ENCODE data around the gene PGAP6.
A peak's percentile ranks its signal among the peaks of the same experiment; 100 is the strongest.
"Not testable (repeated sequence)": the region's sequence is repeated elsewhere in the genome, so short reads cannot be mapped to it uniquely, and the experiment has no call there.

The PGAP6 gene

GRCh38 chr16:378113-378820, 3.5 kb downstream of the PGAP6 start:
- not testable (repeated sequence) for DNase-seq

DNA sequence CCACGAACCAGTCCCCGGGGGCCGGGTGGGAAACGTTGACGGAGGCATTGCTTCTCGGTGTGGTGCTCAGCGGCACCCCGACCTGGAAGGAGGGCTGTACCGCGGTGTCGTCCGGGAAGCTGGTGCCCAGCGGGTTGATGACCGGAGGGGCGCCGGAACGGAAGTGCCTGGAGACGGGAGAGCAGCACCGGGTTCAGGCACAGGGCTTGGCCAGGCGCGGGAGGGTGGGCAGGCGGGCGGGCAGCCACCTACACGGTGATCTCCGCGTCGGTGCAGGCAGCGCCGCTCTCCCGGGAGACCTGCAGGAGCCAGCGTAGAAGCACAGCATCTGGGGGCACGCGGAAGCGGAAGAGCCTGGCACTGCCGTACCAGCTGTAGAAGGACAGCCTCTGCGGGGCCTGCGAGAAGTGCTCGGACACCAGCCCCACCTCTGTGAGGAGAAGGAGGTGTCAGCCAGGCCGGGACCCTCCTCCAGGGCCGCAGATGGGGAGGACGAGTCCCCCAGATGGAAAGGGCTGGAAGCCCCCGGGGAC, 4.3 kb downstream of the PGAP6 start:
- no peak for DNase-seq

DNA sequence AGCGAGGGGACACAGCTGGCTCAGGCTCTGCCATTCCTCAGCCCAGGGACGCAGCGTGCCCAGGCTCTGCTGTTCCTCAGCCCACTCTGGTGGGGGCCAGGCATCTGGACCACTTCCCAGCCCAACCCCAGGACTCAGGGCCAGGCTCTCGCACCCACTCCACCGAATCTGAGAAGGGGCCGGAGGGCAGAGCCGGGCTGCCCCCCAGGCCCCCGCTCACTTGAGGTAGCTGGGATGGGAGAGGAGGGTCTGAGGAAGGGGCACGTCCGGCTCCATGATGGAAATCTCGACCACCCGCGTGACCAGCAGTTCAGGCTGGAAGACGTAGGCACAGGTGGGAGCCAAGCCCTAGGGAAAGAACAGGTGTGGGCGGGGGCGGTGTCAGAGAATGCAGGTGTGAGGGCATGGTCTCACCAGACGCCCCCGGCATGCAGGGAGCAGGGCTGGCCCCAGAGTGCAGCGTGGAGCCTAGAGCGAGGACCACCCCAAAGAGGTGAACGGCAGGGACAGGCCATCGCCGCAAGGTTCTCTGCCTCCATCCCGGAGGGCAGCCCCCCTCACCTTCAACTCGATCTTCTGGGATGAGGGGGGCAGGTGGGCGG, 4.9 kb downstream of the PGAP6 start:
- no peak for DNase-seq

GRCh38 chr16:375927-376816, 5.6 kb downstream of the PGAP6 start:
- no peak for DNase-seq

GRCh38 chr16:375212-375611, 6.6 kb downstream of the PGAP6 start:
- DNase-seq = no peak

- DNase-seq = no peak
These were observed 7.2 kb downstream of the PGAP6 start for GRCh38 chr16:374616-374926.

- no peak for DNase-seq
These were observed 7.7 kb downstream of the PGAP6 start for GRCh38 chr16:373848-374615.

DNA sequence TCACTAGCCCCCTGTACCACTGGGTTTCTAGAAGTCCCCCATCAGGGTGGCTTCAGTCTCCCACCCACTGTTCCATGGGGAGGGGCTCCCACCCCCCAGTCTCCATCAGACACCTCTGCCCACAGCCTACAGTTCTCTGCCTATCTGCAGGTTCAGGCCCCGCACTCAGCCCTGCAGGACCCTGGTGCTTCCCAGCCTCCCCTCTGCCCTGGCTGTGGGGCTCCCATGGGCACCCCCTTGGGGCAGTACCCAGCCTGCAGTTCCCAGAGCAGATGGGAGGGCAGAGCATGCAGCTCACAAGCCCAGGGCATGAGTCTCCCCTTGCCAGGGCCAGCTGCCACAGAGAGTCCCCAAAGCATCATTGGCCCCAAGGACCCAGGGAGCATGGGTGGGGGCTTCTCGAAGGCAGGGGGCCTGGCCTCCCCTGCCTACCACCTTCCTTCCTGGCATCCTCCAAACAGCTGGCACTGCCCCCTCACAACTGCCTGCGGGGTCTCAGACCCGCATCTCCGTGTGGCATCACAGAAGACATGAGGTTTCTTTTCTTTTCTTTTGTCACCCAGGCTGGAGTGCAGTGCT, 8.7 kb downstream of the PGAP6 start:
- no peak for DNase-seq

DNA sequence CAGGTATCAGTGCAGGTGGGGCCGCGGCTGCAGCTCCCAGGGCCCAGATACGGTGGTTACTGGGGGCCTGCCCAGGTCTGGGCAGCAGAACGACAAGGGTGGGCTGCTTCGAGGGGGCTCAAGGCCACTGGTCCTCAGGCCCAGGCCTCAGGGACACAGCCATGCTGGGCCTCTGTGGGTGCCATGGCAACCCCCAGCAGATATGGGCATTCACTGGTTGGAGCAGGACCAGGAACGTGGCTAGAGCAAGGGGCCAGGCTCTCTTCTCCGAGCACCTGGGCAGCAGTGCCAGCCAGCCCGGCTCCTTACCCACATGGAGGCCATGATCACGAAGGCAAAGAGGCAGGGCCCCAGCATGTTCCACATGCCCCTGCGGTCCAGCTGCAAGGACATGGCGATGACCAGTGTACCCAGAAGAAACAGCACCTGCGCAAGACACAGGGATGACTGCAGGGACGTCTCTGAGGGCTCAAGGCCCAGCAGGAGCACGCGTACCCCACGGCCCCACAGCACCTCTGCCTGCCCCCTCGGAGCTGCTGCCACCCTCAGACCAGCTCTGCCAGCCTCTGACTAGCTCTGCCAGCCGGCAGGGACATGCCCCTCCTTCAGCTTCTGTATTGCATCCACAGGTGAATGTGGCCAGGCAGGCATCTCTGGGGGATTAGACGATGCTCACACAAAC, 9.3 kb downstream of the PGAP6 start:
- no peak for DNase-seq

- DNase-seq = no peak
These were observed 10.1 kb downstream of the PGAP6 start for GRCh38 chr16:371515-372301.

DNA sequence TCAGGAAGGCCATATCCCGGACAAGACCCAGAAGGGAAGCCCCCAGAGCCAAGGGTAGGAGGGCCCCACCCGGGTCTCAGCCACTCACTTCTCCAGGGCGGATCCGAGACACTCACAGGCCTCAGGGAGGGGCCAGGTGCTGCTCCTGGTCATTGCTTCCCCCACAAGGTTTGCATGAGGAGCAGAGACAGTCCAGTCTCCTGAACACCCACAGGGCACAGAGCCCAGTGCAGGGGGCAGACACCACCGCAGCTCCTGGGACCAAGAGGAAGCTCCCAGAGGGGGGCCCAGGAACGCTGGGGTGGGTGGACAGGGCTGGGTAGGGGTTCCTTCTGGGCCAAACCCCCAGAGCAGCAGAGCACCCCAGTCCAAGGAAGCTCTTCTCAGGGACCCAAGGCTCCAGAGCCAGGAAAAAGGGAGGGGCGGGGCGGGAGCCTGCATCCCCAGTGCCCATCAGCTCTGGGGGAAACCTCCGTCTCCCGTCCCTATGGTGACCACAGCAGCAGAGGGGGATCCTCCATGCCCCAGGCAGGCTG, 10.7 kb downstream of the PGAP6 start:
- DNase-seq = no peak

DNA sequence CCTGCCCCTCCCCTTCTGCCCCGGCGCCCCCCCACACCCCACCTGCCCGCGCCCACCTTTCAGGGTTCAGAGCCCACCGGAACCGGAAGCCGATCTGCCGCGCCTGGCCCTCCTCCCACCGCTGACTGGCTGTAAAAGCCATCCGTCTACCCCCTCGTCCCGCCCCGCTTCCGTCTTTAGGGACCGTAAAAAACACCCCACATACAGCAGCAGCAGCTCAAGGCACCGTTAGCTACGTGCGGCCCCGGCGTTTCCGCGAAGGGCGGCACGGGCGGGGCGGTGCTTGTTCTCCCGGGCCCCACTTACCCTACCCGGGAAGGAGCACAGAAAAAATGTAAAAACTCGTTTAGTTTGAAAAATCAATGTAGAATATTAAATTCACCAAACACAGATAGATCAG, 11.3 kb downstream of the PGAP6 start, which contains the start of gene MRPL28:
Gene MRPL28 (minus strand): TSS at position 96 of the 400 bp plus-strand sequence. CDS start 320 bp downstream, outside the sequence.
- peak; percentile 94 for DNase-seq

DNA sequence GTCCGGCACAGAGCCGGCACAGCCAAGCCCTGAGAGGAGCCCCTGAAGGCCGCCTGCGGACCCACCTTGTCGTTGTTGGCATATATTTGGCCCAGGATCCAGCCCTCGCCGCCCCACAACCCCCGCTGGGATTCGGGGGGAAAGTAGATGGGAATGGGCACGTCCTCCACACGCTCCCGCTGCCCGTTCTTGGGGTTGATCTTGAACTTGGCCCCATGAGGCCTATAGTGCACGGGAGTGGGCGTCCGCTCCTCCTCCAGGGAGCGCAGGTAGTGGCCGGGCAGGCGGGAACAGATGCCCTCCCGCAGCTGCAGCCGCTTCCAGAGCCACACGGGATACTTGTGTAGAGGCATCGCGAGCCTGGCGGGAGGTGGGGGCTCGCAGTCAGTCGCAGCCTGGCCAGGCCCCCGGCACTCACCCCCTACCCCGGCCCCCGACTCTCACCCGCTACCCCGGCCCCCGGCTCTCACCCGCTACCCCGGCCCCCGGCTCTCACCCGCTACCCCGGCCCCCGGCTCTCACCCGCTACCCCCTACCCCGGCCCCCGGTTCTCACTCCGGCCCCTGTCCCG, 11.8 kb downstream of the PGAP6 start:
- no peak for DNase-seq

DNA sequence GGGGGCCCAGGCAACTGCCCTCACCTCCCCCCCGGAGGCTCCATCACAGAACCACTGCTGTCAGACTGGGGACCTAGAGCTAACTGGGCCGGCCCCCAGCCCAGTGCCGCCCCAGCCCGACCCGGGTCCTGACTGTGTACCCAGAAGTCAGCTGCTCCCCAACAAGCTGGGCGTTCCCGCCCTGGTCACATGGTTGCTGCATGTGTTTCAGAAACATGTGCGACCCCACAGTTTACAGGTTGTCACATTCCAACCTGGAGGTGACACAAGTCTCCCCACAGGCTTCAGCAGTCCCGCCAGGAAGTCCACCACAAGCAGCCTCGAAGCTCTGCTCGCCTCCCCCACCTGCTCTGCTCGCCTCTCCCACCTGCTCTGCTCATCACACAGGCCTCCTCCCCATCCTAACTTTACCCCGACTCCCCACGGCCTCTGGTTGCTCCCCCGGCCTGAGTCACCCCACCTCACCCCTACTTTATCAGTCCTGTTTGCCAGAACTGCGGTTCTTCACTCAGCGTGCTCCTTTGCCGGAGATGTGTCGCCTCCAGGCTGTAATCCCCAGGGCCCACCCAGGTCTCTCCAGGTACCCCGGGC, 12.4 kb downstream of the PGAP6 start:
- DNase-seq = no peak

- DNase-seq = no peak
These were observed 13.2 kb downstream of the PGAP6 start for GRCh38 chr16:368388-369158.

GRCh38 chr16:367333-367903, 14.4 kb downstream of the PGAP6 start:
- DNase-seq = no peak

DNA sequence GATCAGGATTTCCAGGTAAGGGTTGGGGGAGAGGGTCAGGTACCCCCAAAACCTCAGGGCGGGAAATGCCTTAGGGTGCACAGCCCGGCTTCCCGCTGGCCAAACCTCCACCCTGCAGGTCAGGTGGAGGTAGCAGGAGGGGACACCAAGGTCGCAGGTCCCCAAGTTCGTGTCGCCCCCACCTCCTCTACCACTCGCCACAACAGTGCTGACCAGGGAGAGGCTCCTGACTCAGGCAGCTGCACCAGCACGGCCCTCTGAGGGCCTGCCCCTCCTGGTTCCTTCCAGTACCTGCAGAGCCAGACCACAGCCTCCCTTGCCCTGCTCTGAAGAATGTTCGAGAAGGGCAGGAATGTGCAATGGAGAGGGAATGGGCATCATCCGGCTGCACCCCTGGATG, 15.3 kb downstream of the PGAP6 start:
- no peak for DNase-seq

GRCh38 chr16:364595-365491, 16.9 kb downstream of the PGAP6 start:
- DNase-seq = no peak
